Stimulated activated CD4-positive, alpha-beta T cell treated with anti-CD3 and anti-CD28 coated beads, Interleukin-1b, Interleukin-23, amount 100 ng/mL, for 24 hours (primary cell): ENCODE data around the gene ADPRS.
A peak's percentile ranks its signal among the peaks of the same experiment; 100 is the strongest.

Source experiments
- DNase-seq, 4 experiments: peaks; one replicate each; pipeline ENCODE4 v3.0.0-alpha.2; 2020; ENCODE audit warnings: low read depth in 4 of 4, low spot score in 1 of 4

Gene ADPRS

GRCh38 chr1:36088577-36089392, at the start of gene ADPRS:
TSS of gene ADPRS (plus strand) at chr1:36088892. CDS start at chr1:36088905, 13 bp downstream.
- DNase-seq = peak; percentile 75 to 88 (median 82)

- DNase-seq = no peak
Measured at GRCh38 chr1:36040238-36040637, 48.5 kb upstream of the ADPRS start.

GRCh38 chr1:36051821-36052220, 36.9 kb upstream of the ADPRS start:
- DNase-seq = no peak

- no peak for DNase-seq
Measured at GRCh38 chr1:36053978-36054377, 34.7 kb upstream of the ADPRS start.

GRCh38 chr1:36055706-36056105, 33.0 kb upstream of the ADPRS start:
- DNase-seq = no peak

GRCh38 chr1:36062315-36062714, 26.4 kb upstream of the ADPRS start:
- no peak for DNase-seq

GRCh38 chr1:36067871-36068270, 20.8 kb upstream of the ADPRS start:
- DNase-seq = no peak

- DNase-seq = no peak
Measured at GRCh38 chr1:36068866-36069265, 19.8 kb upstream of the ADPRS start.

GRCh38 chr1:36070349-36070748, 18.3 kb upstream of the ADPRS start:
- DNase-seq = no peak

- no peak for DNase-seq
Measured at GRCh38 chr1:36076979-36077573, 11.6 kb upstream of the ADPRS start.

- no peak for DNase-seq
Measured at GRCh38 chr1:36080236-36080635, 8.5 kb upstream of the ADPRS start.

- no peak for DNase-seq
Measured at GRCh38 chr1:36080801-36081200, 7.9 kb upstream of the ADPRS start.

- no peak for DNase-seq
Measured at GRCh38 chr1:36081926-36082485, 6.7 kb upstream of the ADPRS start.

GRCh38 chr1:36083219-36083618, 5.5 kb upstream of the ADPRS start:
- no peak for DNase-seq

- DNase-seq = no peak
Measured at GRCh38 chr1:36083635-36084496, 4.8 kb upstream of the ADPRS start, which contains the start of gene TEKT2. TSS of gene TEKT2 (plus strand) at chr1:36084094. CDS start at chr1:36084922, 828 bp downstream.

GRCh38 chr1:36084497-36085115, 4.1 kb upstream of the ADPRS start:
- DNase-seq = no peak

- DNase-seq = no peak
Measured at GRCh38 chr1:36085126-36085525, 3.6 kb upstream of the ADPRS start.

- no peak for DNase-seq
Measured at GRCh38 chr1:36085686-36086526, 2.8 kb upstream of the ADPRS start.

GRCh38 chr1:36086529-36087232, 2.0 kb upstream of the ADPRS start:
- DNase-seq = no peak
